H1 (cell line): ENCODE results near the gene ABCB11. TPM values are rescaled to one million over a fixed set of nuclear protein-coding genes. Genes with fewer than 3 reads are reported as not detected.

Experiments used
- CTCF ChIA-PET: fragments of 300-600 bp; sonication (Branson Sonifier 250); formaldehyde crosslinking; loops from one replicate; lab custom pipeline; 2021; ENCODE audit not compliant: partially characterized antibody; lab: Charles Lee
- POLR2A ChIA-PET: fragments of 300-600 bp; sonication (Branson Sonifier 250); formaldehyde crosslinking; loops from one replicate; lab custom pipeline; 2021; ENCODE audit warnings: inconsistent platforms; ENCODE audit not compliant: partially characterized antibody; lab: Charles Lee
- DNase-seq, 2 experiments: peaks; one replicate each; pipeline versions ENCODE4 v3.0.0 to v3.0.0-alpha.2; 2010 to 2022; ENCODE audit warnings: low spot score in 2 of 2, low read depth in 1 of 2, mixed read lengths in 1 of 2
- FAIRE-seq: peaks from 2 replicates; lab custom pipeline; 2011; peaks lifted over from hg19 to GRCh38; lab: Jason Lieb, UNC
- H2AFZ ChIP-seq: 2 replicates; pipeline ENCODE4 v1.8.1; 2012; ENCODE audit warnings: low read length, inconsistent platforms
- H2AK5ac ChIP-seq: 2 replicates; pipeline ENCODE4 v1.6.1; 2013; ENCODE audit warnings: low read depth, low read length
- H2BK120ac ChIP-seq: replicated peaks from 2 replicates; pipeline ENCODE3; 2013; ENCODE audit warnings: low read depth, low read length, inconsistent platforms
- H2BK12ac ChIP-seq: 2 replicates; pipeline ENCODE4 v1.6.1; 2013; ENCODE audit warnings: low read depth, low read length
- H2BK15ac ChIP-seq: 2 replicates; pipeline ENCODE4 v1.6.1; 2013; ENCODE audit warnings: low read length
- H2BK20ac ChIP-seq: 2 replicates; pipeline ENCODE4 v1.6.1; 2013; ENCODE audit warnings: low read length
- H2BK5ac ChIP-seq: 2 replicates; pipeline ENCODE4 v1.6.1; 2013; ENCODE audit warnings: low read depth, low read length
- H3K14ac ChIP-seq: 2 replicates; pipeline ENCODE4 v1.6.1; 2013; ENCODE audit warnings: inconsistent platforms; ENCODE audit not compliant: insufficient read length
- H3K18ac ChIP-seq: 2 replicates; pipeline ENCODE4 v1.6.1; 2013; ENCODE audit warnings: low read length; ENCODE audit errors: extremely low read depth
- H3K23ac ChIP-seq: 2 replicates; pipeline ENCODE4 v1.6.1; 2013; ENCODE audit warnings: inconsistent platforms; ENCODE audit not compliant: insufficient read length
- H3K23me2 ChIP-seq: 2 replicates; pipeline ENCODE4 v1.6.1; 2013; ENCODE audit warnings: low read depth, low read length
- H3K27ac ChIP-seq: 2 replicates; pipeline ENCODE4 v1.6.1; 2011; ENCODE audit warnings: low read depth, low read length, inconsistent platforms
- H3K27me3 ChIP-seq, 4 experiments: replicated peaks in 1 of 4; 1 replicate in 1 of 4; 2 replicates in 3 of 4; pipeline versions ENCODE4 v1.6.1 to v1.8.1; 2011 to 2013; ENCODE audit warnings: low read length in 3 of 4, mild to moderate bottlenecking in 3 of 4, inconsistent platforms in 2 of 4, mixed read lengths in 2 of 4, moderate library complexity in 1 of 4; ENCODE audit not compliant: control insufficient read depth in 3 of 4, insufficient read depth in 3 of 4; ENCODE audit errors: extremely low read depth in 1 of 4
- H3K36me3 ChIP-seq, 4 experiments: 2 replicates each; pipeline versions ENCODE4 v1.6.1 to v1.8.1; 2011 to 2013; ENCODE audit warnings: mild to moderate bottlenecking in 4 of 4, low read length in 3 of 4, moderate library complexity in 2 of 4, control low read depth in 1 of 4, inconsistent platforms in 1 of 4; ENCODE audit not compliant: insufficient read depth in 4 of 4, control insufficient read depth in 2 of 4
- H3K4ac ChIP-seq: replicated peaks from 2 replicates; pipeline ENCODE3; 2013; ENCODE audit warnings: low read length, low read depth, mixed read lengths, inconsistent platforms; ENCODE audit not compliant: insufficient read length
- H3K4me1 ChIP-seq, 4 experiments: replicated peaks in 1 of 4; 1 replicate in 1 of 4; 2 replicates in 3 of 4; pipeline versions ENCODE4 v1.6.1 to v1.8.1; 2011 to 2013; ENCODE audit warnings: low read length in 3 of 4, inconsistent platforms in 2 of 4, mixed read lengths in 1 of 4; ENCODE audit not compliant: insufficient read depth in 4 of 4, control insufficient read depth in 3 of 4
- H3K4me2 ChIP-seq, 2 experiments: 2 replicates each; pipeline versions ENCODE4 v1.6.1 to v1.8.1; 2011 to 2013; ENCODE audit warnings: low read depth in 2 of 2, low read length in 2 of 2, control low read depth in 1 of 2, inconsistent platforms in 1 of 2, mild to moderate bottlenecking in 1 of 2; ENCODE audit not compliant: insufficient read depth in 1 of 2
- H3K4me3 ChIP-seq, 4 experiments: fragments of 200-600, 300-600 bp in 1 of 4; sonication (generic), shearing (Covaris generic), sonication (Bioruptor Twin) in 1 of 4; 2 replicates each; pipeline versions ENCODE4 v1.5.1 to v1.8.1; 2011 to 2016; ENCODE audit warnings: low read length in 4 of 4, low read depth in 3 of 4, control low read depth in 2 of 4, inconsistent platforms in 2 of 4, mild to moderate bottlenecking in 2 of 4, mixed read lengths in 1 of 4, moderate library complexity in 1 of 4; ENCODE audit not compliant: insufficient read depth in 2 of 4; ENCODE audit errors: extremely low read depth in 1 of 4
- H3K56ac ChIP-seq: replicated peaks from 2 replicates; pipeline ENCODE3; 2013; ENCODE audit warnings: low read depth, mild to moderate bottlenecking, mixed read lengths, low read length, inconsistent platforms; ENCODE audit not compliant: insufficient read length
- H3K79me1 ChIP-seq: 2 replicates; pipeline ENCODE4 v1.6.1; 2013; ENCODE audit warnings: low read depth, low read length, control low read depth
- H3K79me2 ChIP-seq, 2 experiments: 2 replicates each; pipeline versions ENCODE4 v1.6.1 to v1.8.1; 2012 to 2013; ENCODE audit warnings: low read length in 2 of 2, mild to moderate bottlenecking in 2 of 2, inconsistent platforms in 1 of 2; ENCODE audit not compliant: insufficient read depth in 2 of 2, control insufficient read depth in 1 of 2
- H3K9ac ChIP-seq, 4 experiments: replicated peaks in 1 of 4; 1 replicate in 1 of 4; 2 replicates in 3 of 4; pipeline versions ENCODE4 v1.6.1 to v1.8.1; 2011 to 2013; ENCODE audit warnings: low read depth in 3 of 4, low read length in 3 of 4, control low read depth in 2 of 4, mild to moderate bottlenecking in 2 of 4, moderate library complexity in 2 of 4, inconsistent platforms in 1 of 4; ENCODE audit errors: extremely low read depth in 1 of 4
- H3K9me3 ChIP-seq, 2 experiments: 2 replicates each; pipeline versions ENCODE4 v1.6.1 to v1.8.1; 2012 to 2013; ENCODE audit warnings: mild to moderate bottlenecking in 2 of 2, moderate library complexity in 2 of 2, control low read depth in 1 of 2, inconsistent platforms in 1 of 2, low read depth in 1 of 2, low read length in 1 of 2, mixed read lengths in 1 of 2; ENCODE audit not compliant: insufficient read depth in 2 of 2
- H4K20me1 ChIP-seq, 2 experiments: replicated peaks in 1 of 2; 2 replicates each; pipeline versions ENCODE3 to v1.8.1; 2011 to 2013; ENCODE audit warnings: inconsistent platforms in 2 of 2, low read length in 2 of 2, mild to moderate bottlenecking in 1 of 2; ENCODE audit not compliant: insufficient read depth in 2 of 2, control insufficient read depth in 1 of 2
- H4K5ac ChIP-seq: 2 replicates; pipeline ENCODE4 v1.6.1; 2013; ENCODE audit warnings: low read length, low read depth, mixed read lengths, inconsistent platforms; ENCODE audit not compliant: insufficient read length
- H4K8ac ChIP-seq: 2 replicates; pipeline ENCODE4 v1.8.0; 2013; ENCODE audit warnings: mild to moderate bottlenecking, moderate library complexity, low read length, inconsistent platforms; ENCODE audit not compliant: insufficient read depth; ENCODE audit errors: extremely low read depth
- H4K91ac ChIP-seq: replicated peaks from 2 replicates; pipeline ENCODE3; 2013; ENCODE audit warnings: low read length, mixed read lengths, inconsistent platforms; ENCODE audit not compliant: insufficient read length
- CBX8 ChIP-seq: fragments of 300-800, 300-1000 bp; sonication (generic); IDR thresholded peaks from 2 replicates; pipeline ENCODE4 v1.7.1; 2016; ENCODE audit warnings: low read depth, low read length, borderline replicate concordance
- MAFK ChIP-seq: IDR thresholded peaks from 2 replicates; pipeline ENCODE4 v1.6.1; 2012; ENCODE audit warnings: low read depth, mild to moderate bottlenecking, improper control_type of control experiment, low read length
- PHF8 ChIP-seq: fragments of 200-600 bp; sonication (generic); conservative IDR thresholded peaks from 2 replicates; pipeline ENCODE4 v1.7.1; 2012; ENCODE audit warnings: low read depth, mild to moderate bottlenecking, inconsistent platforms, low read length, moderate library complexity
- SAP30 ChIP-seq: fragments of 300-600 bp; sonication (generic); IDR thresholded peaks from 2 replicates; pipeline ENCODE4 v1.7.1; 2012; ENCODE audit warnings: low read length, moderate library complexity, mild to moderate bottlenecking, inconsistent platforms; ENCODE audit not compliant: insufficient read depth, insufficient replicate concordance
- SUZ12 ChIP-seq: fragments of 200-600 bp; sonication (generic); IDR thresholded peaks from 2 replicates; pipeline ENCODE4 v1.6.1; 2012; ENCODE audit warnings: mild to moderate bottlenecking, inconsistent platforms, low read length, moderate library complexity, mixed read lengths
- TEAD4 ChIP-seq: IDR thresholded peaks from 2 replicates; pipeline ENCODE4 v1.6.1; 2012; ENCODE audit warnings: low read depth, low read length, inconsistent platforms, mixed read lengths
- WGBS, 2 experiments: shearing (Covaris generic) in 1 of 2; methylation state at CpG; one replicate each; pipeline versions ENCODE4 v1.1.6 to v1.1.7; 2013 to 2015; ENCODE audit warnings: low lambda C conversion rate in 2 of 2, mixed read lengths in 2 of 2, inconsistent platforms in 1 of 2, low coverage in 1 of 2, missing lambda C conversion rate in 1 of 2; ENCODE audit not compliant: insufficient replicate concordance in 2 of 2, insufficient coverage in 1 of 2, insufficient read length in 1 of 2; ENCODE audit errors: extremely low coverage in 1 of 2, missing lambda C conversion rate in 1 of 2; 5-methylcytosine and 5-hydroxymethylcytosine counted together
- polyA plus RNA-seq, 7 experiments: library from polyadenylated mRNA; depleted of rRNA in 3 of 7; stranded (reverse) in 5 of 7; unstranded in 2 of 7; fragments of >200 nt in 5 of 7; fragments of 200-250 nt in 2 of 7; gene quantifications; 1 replicate in 5 of 7; 2 replicates in 1 of 7; 4 replicates in 1 of 7; pipeline versions ENCODE4 v1.2.1 to v1.2.3, GENCODE V29; 2011 to 2013; ENCODE audit warnings: missing spikeins in 2 of 7, mixed read lengths in 2 of 7
- total RNA-seq: library from RNA; stranded (reverse); fragmentation: NEBNext Ultra II Directional; extraction: Animal tissue kit (Norgen Biotek cat#: 25700); gene quantifications from 2 replicates; pipeline ENCODE4 v1.2.1, GENCODE V29; 2021
- TF ChIP-seq, protein P1 (sequence below): IDR thresholded peaks from 2 replicates; pipeline ENCODE4 v1.6.1; 2012; ENCODE audit warnings: inconsistent platforms

Gene ABCB11
- total and polyA plus RNA-seq, 2 of the 8 experiments (the other 6 are each of a cell fraction or from before 2014, with no cell fraction given) = not detected

DNA sequence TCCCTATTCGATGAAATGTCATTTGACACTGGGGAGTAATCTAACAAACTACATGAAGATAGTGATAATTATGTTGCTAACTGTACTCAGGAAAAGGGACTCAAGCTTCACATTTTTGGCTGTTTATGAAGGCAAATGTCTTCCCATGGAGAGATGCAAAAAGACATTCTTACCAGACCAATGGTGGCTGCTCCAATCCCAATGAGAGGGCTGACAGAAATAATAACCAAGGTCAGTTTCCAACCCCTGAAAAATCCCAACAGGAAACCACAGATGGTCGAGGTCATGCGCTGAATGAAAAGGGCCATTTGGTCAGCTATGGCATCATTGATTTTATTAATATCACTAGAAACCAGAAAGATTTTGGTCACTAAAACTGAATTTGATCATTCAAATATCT is 37.6 kb downstream of the ABCB11 start:
- no peaks in the 10 kb centered on the region; the same call in 1 of the 2 replicates for H3K23me2 ChIP-seq
- FAIRE-seq (no peak), DNase-seq (no peak)
- H4K5ac ChIP-seq = no peak overlapping the region
- H2BK120ac ChIP-seq = no peak overlapping the region
- H3K9ac ChIP-seq = no peak overlapping the region
- H3K27me3 ChIP-seq = no peaks in the 10 kb centered on the region
- H3K4me2 ChIP-seq = no peak overlapping the region
- H3K4ac ChIP-seq = no peak overlapping the region
- 88% methylated on average over 3 of the region's 3 CpGs; no CpG with 5 or more reads in 1 of the 2 experiments for WGBS, 2 experiments
- H3K79me1 ChIP-seq = no peaks in the 10 kb centered on the region
- no peak overlapping the region for H2BK15ac ChIP-seq
- no peaks in the 10 kb centered on the region for H3K9me3 ChIP-seq
- no peak overlapping the region for H3K14ac ChIP-seq
- H2AK5ac ChIP-seq = no peak overlapping the region
- no peak overlapping the region for H2BK12ac ChIP-seq
- no peak overlapping the region for H3K18ac ChIP-seq
- no peaks in the 10 kb centered on the region for H3K79me2 ChIP-seq
- no peak overlapping the region for H2BK5ac ChIP-seq
- H2AFZ ChIP-seq = no peak overlapping the region
- H3K56ac ChIP-seq = no peak overlapping the region
- no peak overlapping the region for H4K91ac ChIP-seq
- H4K8ac ChIP-seq = no peak overlapping the region
- no peak overlapping the region for H3K23ac ChIP-seq
- no peaks in the 10 kb centered on the region for H3K36me3 ChIP-seq
- no peak overlapping the region for H3K27ac ChIP-seq
- ChIA-PET CTCF (interaction anchor here (1.3 kb wide), 1 partner anchor 43 kb away, joined by 4 read pairs; no protein-coding TSS in a partner anchor), POLR2A (no interaction called here)
- no peaks in the 10 kb centered on the region for H4K20me1 ChIP-seq
- H3K4me3 ChIP-seq = no peak overlapping the region
- no peak overlapping the region for H2BK20ac ChIP-seq
- H3K4me1 ChIP-seq = no peaks in the 10 kb centered on the region
- TF ChIP-seq, protein P1, sequence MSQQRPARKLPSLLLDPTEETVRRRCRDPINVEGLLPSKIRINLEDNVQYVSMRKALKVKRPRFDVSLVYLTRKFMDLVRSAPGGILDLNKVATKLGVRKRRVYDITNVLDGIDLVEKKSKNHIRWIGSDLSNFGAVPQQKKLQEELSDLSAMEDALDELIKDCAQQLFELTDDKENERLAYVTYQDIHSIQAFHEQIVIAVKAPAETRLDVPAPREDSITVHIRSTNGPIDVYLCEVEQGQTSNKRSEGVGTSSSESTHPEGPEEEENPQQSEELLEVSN = no peak
- TF ChIP-seq CBX8 = no peak
- no peak for TF ChIP-seq PHF8
- TF ChIP-seq SAP30 = no peak
- no peak for TF ChIP-seq TEAD4
- no peak for TF ChIP-seq MAFK
- TF ChIP-seq SUZ12 = no peak
